GM21360 (cell line): ENCODE results near the gene RBFOX1.

Experiments
- ATAC-seq: cut with Tn5 transposase; IDR thresholded peaks from one replicate; pipeline ENCODE4 v1.9.1; 2021; ENCODE audit warnings: mild to moderate bottlenecking, moderate library complexity; ENCODE audit not compliant: unreplicated experiment

RBFOX1 gene

DNA sequence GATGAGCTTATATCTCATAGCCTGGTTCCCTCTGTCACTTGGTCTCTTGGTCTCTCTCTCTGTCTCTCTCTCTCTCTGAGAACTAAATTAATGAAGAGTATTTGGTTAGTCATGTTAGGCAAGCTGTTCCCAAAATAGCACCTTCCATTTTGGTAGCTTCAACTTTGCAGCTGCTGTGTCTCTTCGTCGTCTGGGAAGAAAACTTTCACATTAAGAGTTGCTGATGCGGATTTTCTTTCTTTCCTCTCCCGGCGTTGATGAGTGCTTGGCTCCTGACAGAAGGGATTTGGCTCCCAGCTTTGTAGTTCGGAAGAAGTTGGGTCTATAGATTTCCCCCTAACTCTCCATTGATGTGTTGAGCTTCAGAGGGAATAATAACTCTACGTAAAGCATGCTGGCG, at the start of gene RBFOX1:
Gene RBFOX1, plus strand, starts transcription at position 235 of the 400 bp plus-strand sequence.
- ATAC-seq, result no peak

DNA sequence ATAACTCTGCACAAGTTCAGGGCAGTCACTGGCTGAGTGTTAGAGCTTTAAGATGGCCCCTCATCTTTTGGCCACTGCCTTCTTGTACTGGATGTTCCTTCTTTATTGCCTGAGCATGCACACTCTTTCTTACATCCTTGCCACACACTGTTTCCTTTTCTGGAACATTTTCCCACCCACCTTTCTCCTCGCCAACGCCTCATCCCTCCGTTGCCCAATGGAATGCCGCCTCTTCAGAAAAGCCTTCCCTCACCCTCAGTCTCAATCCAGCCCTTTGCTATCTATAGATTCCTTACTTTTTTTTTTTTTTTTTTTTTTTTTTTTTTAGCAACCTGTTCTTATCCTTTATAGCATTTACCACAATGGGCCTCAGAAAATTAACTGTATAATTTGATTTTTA, 47.9 kb upstream of the RBFOX1 start:
- ATAC-seq, result no peak

DNA sequence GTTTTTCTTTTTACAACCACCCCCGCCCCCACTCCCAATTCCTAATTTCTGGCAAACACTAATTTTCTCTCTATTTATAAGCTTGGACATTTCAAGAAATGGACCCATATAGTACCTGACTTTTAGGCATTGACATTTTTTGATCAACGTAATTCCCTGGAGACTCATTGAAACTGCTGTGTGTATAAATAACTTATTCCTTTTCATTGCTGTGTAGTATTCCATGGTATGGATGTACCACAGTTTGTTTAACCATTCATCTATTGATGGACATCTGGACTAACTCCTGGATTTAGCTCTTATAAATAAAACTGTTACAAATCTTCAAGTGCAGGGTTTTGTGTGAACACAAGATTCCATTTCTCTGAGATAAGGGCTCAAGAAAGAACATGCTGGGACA, 47.1 kb upstream of the RBFOX1 start:
- ATAC-seq, result no peak

DNA sequence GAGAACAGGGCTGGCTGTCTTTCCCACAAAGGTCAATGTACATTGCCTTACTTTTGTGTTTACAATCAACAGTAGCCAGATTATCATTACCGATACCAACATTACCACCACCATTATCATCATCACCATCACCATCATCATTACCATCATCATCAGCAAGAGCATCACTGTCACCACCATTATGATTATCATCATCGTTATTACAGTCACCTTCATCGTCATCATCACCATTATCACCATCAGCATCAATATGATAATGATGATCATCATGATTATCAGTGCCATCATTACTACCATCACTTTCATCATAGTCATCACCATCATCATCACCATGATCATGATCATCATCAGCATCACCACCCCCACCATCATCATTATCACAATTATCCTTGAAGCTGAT, 43.3 kb upstream of the RBFOX1 start:
- no peak for ATAC-seq

DNA sequence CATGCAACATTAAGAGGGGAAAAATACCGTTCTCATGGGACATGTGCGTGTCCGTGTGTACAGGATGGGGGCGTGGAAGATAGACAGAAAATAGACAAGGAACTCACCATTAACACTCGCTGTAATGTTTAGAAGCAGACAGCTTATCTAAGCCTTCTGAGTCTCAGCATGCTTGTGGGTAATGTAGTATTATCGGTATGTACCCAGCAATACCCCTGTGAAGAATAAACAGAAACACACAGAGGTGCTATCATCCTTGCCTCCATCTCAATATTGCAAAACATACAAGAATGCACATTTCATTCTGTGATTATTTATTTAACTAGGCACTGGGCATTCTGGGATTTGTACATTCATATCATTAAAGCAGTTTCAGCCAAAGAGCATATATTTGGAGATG, 42.0 kb upstream of the RBFOX1 start:
- ATAC-seq, result no peak

DNA sequence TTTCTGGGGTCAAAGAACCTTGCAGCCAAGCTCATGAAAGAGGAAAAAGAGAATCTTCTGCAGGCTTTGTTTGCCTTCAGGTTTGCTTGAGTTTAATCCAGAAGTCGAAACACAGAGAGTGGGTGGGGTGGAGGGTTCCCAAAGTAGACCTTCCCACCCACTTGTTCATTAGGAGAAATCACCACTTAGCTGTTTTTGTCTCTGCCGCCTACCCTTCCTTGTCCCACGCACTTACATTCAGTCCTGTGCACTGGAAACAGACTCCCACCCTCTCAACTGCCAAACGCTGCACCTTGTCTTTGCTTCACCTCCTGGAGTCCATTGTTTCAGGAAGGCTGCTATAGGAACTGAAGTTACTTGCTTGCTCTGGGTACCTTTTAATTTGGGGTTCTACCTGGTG, 38.6 kb upstream of the RBFOX1 start:
- ATAC-seq, result no peak

DNA sequence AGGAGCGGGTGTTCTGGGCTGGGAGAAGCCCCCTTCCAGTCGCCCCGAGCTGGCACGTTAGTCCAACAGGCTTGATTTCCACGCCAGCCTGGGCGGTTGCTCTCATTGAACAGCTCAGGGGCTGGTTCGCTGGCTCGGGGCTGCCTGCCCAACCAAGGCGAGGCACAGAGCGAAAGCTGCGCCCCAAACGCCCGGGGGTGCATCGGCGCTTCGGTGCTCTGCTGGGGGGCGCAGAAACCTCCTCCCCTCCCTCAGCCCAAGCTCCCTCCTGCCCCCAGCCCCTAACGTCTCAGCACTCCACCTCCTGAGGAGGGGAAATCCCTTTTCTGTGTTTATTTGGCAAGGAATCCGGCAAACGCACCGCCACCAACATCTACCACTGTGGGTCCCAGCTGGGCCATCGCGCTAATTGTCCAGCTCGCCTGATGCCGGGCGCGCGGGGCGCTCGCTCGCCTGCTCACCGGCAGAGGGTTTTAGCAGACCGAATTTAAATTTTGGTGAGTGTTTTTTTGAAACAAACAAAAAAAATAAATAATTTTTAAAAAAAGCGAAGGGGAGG, 29.5 kb upstream of the RBFOX1 start:
- ATAC-seq, result no peak

DNA sequence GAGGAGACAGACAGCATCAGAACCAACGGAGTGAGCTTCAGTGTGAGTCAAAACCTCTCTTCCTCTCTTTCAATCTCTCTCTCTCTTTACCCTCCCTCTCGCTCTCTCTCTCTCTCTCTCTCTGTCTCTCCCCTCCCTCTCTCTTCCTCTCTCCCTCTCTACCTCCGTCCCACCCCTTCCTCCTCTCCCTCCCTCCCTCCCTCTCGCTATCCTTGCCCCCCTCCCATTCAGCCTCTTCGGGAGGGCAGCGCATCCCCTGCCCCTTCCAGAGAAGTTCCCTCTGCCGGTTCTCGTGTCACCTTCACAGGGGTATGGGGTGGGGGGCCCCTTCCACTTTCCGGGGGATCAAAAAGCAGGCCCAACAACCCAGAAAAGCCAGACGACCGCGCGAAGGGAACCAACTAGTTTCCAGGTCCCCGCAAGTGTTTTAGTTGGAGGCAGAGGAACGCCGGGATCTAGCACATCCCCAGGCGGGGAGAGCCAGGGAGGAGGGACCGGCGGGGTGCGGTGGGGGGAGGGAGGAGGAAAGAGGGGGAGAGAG, 28.9 kb upstream of the RBFOX1 start:
- ATAC-seq, result no peak

DNA sequence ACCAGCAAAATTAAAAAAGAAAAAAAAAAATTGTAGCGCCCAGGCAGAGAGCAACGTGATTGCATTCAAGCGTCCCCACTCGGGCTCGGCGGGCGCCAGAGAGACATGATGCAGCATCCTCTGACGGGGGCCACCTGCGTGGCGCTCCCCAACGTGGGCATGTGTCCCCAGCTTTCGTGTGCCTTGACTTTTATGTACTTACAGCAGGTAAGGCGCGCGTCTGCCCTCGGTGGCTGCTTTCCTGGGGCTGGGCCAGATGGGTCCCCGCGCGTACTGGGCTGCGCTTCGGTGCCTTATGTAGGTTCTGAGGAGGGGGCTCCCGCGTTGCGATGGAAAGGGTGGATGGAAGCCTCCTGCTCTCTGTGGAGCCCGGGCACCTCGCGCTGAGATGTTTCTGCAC, 28.4 kb upstream of the RBFOX1 start:
- ATAC-seq, result no peak

DNA sequence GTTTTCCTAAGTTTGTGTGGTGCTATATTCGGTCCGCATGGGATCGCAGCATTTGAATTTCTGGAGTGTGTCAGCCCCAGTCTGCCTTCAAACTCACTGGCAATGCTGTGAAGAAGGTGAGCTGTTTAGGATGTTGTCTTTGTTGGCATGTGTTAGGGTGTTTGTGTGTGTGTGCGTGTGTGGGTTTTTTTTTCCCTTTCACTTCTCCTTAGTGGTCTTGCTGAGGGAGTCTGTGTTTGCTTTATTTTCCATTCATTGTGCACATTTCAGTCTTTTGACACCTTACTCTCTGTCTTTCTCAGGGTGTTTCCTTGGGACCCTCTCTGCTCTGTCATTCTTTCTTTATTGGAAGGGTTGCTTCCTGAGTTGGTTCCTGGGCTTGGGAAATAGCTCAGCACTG, 27.7 kb upstream of the RBFOX1 start:
- no peak for ATAC-seq

DNA sequence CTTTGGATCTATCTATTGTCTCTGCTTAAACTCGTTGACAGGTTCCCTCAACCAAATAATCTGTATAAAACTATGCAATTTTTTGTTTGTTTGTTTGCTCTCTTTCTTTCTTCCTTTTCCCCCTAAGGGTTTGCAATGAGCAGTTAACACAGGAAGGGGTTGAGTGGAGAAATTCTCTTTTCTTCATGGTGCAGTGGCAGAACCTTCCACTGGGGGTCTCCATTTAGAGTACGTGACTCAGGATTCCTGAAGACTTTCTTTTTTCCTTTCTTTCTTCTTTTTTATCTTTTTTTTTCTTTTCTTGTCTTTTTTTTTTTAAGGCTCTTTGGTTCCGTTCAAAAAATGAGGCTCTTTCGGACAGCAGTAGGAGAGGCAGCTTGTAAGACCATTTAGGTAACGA, 19.5 kb upstream of the RBFOX1 start:
- no peak for ATAC-seq

DNA sequence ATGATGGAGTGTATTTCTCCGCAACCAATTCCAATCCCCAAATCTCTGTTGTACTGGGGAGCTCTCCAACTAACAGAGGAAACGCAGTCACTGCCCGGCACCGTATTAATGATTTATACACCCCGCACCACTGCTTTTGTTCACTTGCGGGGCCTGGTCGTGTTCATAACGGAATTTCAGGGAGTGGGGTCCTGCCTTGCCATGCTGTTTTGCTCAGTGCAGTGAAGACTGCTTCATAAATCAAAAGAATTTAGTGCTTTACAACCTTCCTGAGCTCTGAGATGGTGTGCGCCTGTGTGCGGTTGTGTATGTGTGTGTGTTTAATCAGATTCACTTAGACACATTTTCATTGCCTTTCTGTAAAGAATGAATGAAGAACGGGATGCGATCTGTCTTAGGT, 18.5 kb upstream of the RBFOX1 start:
- ATAC-seq, result no peak

DNA sequence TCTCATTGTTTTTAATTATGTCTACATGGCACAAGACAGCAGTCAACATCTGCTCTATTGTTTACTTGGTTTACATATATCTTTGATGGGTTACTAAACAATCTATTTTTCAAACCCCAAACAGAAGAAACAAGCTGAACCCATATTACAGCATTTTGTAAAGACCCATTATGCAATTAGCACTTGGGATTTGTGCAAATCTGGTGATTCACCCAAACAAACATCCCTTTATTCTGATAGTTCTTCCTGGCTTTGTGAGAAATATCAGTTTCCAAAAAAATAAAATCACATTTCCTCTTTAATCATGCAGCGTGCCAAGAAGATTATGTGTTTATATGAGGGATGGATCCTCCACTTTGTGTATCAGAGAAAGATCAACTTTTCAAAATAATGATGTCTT, 16.8 kb upstream of the RBFOX1 start:
- no peak for ATAC-seq

DNA sequence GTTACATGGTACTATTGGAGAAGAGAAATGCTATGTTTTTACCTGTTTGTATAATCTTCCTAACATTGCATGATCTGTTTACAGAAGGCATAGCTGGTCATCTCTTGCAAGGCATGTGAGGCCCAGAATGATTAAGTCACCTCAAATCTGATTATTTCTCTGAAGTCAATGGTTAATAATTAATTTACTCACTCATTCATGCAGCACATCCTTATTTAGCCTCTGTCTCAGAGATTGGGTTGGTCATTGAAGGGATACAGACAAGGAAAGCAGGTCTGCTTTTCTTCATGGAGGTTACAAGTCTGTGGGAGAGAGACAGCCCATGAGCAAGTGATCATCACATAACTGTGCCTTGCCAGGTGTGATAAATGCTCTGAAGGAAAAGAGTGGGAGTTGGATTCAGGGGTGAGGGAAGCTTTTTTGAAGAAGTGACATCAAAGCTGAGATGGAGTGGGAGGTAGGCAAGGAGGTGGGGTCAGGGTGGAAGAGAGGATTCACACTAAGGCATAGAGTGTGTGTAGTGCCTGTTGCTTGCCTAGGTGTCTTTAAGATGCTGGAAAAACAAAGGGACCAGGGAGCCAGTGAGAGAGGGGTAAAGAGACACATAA, 16.3 kb upstream of the RBFOX1 start:
- no peak for ATAC-seq

DNA sequence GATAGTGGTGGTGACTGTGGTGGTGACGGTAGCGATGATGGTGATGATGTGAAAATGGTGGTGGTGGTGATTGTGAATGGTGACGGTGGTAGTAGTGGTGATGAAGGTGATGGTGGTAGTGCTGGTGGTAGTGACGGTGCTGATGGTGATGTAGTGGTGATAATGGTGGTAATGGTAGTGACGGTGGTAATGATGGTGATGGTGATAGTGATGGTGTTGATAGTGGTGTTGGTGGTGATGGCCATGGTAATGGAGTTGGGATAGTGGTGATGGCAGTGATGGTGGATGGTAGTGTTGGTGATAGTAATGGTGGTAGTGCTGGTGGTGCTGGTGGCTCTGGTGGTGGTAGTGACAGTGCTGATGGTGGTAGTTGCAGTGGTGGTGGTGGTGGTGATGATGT, 14.7 kb upstream of the RBFOX1 start:
- ATAC-seq, result no peak

DNA sequence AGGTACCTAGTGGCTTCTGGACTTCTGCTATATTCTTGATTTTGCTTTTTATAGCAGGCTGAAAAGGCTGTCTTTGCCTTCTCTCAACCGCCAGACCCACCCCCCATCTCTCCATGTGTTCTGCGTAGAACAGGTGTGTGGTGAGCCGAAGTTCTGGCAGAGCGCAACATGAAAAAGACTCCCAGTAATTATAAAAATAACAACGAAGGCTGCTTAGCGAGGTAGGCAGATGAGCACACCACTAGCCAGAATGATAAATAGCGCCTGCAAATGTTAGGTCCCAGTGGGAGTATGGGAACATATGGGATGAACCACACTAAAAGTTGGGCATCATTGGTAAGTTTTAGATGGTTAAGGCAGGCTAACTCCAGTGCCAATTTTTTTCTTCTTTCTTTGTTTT, 14.0 kb upstream of the RBFOX1 start:
- no peak for ATAC-seq

DNA sequence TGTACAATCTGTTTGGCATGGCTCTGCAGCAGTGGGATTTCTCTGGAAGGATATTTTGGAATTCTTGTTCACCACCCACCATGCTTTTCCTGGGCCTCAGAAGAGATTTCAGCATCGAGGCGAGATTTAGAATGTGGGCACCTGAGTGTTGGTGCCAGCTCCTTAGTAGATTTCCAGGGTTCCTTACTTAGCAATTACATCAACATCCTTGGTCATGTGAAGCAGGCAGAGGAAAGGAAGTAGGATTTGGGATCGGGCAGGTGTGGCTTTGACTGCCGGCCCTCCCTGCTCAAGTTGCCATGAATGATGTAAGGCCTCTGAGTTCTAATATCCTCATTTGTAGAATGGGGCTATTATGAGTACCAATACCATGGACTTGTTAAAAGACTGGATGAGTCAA, 13.1 kb upstream of the RBFOX1 start:
- ATAC-seq, result no peak

DNA sequence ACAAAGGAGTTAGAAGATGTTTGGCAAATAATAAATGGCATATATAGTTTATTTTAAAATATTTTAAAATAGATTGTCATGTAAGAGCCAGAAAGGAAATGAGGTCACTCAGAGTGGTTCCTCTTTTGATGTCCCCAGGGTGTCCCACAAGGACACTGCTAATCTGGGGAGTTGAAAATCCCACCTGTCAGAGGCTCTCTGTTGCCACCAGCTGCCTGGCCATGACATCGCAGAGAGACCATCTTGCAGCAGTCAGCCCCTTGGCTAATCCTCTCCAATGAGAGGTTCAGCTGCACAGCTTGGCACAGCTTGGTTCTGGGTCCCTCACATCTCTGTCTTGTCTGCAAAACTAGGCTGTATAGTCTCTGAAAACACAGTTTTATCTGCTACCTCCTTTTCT, 11.0 kb upstream of the RBFOX1 start:
- ATAC-seq, result no peak

DNA sequence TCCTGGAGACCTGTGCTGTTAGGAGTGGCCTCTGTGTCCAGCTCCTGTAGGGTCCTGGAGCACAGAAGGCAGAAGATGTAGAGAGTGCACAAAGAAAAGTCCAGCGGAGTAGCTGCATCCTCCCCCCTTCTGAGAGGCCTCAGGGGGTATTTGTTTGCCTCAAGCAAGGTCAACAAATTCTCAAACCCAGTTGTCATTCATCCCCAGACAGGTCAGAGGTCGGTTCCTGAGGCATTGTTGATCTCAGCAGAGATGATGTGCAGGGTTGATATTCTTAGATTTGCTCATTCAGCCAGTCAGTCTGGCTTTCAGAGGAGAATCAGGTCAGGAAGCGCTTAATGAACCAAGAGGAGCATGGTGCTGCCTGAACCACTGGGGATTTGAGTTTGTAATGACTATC, 8.3 kb upstream of the RBFOX1 start:
- ATAC-seq, result no peak

DNA sequence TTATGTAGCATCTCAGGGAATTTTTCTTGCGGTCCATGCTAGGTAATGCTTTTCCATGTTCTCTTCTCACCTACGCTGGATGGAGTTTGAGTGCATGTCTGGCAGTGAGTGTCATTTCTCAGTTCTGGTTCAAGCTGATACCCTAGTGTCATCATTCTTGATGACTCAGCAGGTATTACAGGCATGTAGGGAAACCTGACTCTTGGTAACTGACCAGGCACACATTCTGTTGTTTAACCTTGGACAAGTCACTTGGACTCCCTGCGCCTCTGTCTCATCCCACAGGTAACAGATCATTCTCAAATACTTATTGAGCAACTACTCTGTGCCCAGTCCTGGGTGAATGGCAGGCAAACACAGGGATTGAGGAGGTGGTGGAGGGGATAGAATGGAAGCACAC, 6.8 kb upstream of the RBFOX1 start:
- ATAC-seq, result no peak

DNA sequence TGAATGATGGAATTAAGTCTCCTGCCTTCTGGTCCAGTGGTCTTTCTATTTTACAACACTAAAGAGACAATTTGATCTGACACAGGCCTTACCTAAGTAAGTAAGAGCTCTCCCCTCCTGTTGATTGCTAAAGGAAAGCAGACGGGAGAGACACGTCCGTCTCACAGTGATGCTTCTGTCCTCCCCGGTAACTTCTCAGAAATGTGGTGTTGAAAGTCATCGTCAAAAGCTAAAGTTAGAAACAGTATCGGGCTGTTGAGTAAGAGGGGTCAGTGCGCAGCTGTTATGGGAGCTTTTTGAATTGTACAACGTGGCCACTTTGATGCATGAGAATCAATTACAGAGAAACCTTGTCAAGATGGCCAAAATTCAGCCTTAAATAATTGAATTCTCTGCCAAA, 1.9 kb upstream of the RBFOX1 start:
- ATAC-seq, result no peak

DNA sequence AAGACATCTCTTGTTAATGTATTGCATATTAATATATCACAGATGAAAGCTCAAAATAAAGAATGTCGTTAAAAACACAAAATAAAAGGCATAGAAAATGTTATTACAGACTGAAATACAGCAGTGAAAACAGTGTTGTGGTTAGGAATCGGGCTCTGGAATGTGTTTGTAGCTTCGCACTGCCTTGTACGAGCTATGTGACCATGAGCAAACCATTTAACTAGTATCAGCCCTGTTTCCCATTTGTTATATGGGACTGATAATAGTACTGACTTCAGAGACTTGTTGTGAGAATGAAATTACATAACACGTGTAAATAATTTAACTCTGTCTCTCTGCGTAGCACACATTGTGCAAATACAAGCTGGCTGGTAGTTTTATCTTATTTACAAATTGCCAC, 648 bp upstream of the RBFOX1 start:
- ATAC-seq, result no peak

DNA sequence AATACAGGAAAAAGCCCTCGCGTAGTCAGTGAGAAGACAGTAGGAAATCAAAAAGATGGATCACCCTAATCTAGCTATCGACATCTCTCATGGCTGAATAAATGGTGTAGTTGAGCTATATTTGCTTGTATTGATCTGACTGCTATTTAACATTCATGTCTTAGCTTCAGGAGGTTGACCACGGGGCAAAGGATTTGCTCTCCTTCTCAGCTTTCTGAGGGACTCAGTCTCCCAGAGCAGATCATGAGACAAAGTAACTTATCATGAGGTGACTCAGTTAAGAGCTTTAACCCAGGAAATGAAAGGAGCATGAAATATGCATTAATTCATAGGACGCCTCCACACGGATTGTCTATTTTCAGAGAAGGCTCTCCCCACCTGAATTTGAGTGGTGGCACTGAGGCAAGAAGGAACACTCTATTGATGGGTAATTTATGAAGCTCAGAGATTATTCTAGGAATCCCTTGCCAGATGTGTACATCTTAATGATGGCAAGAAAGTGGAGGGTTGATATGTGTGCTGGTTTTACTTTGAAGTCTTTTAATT, 608 bp downstream of the RBFOX1 start:
- no peak for ATAC-seq
